ENCODE measurements around the gene PTPRK.
"Not testable (repeated sequence)": the region's sequence is repeated elsewhere in the genome, so short reads cannot be mapped to it uniquely, and the experiment has no call there.

The PTPRK gene

GRCh38 chr6:128000363-128000762 is 520.0 kb downstream of the PTPRK start:
- DNase-seq (ENCODE audit: low spot score) = no peak

- no peak for DNase-seq (ENCODE audit: low spot score)
These were observed 521.4 kb downstream of the PTPRK start for GRCh38 chr6:127998985-127999384.

GRCh38 chr6:127997496-127998164 is 522.8 kb downstream of the PTPRK start:
- DNase-seq (ENCODE audit: low spot score) = no peak

- no peak for DNase-seq (ENCODE audit: low spot score)
These were observed 523.5 kb downstream of the PTPRK start for GRCh38 chr6:127996925-127997324.

GRCh38 chr6:127992144-127992543 is 528.3 kb downstream of the PTPRK start:
- DNase-seq (ENCODE audit: low spot score) = no peak

- no peak for DNase-seq (ENCODE audit: low spot score)
These were observed 530.3 kb downstream of the PTPRK start for GRCh38 chr6:127990074-127990473.

GRCh38 chr6:127980996-127981395 is 539.4 kb downstream of the PTPRK start:
- no peak for DNase-seq (ENCODE audit: low spot score)

- DNase-seq (ENCODE audit: low spot score) = not testable (repeated sequence)
These were observed 542.2 kb downstream of the PTPRK start for GRCh38 chr6:127978185-127978584.

- DNase-seq (ENCODE audit: low spot score) = no peak
These were observed 543.6 kb downstream of the PTPRK start for GRCh38 chr6:127976796-127977195.

GRCh38 chr6:127976111-127976510 is 544.3 kb downstream of the PTPRK start:
- no peak for DNase-seq (ENCODE audit: low spot score)

- no peak for DNase-seq (ENCODE audit: low spot score)
These were observed 547.6 kb downstream of the PTPRK start for GRCh38 chr6:127972815-127973214.

GRCh38 chr6:127971945-127972391 is 548.4 kb downstream of the PTPRK start:
- DNase-seq (ENCODE audit: low spot score) = no peak

GRCh38 chr6:127971386-127971785 is 549.0 kb downstream of the PTPRK start:
- no peak for DNase-seq (ENCODE audit: low spot score)

GRCh38 chr6:127969701-127970100 is 550.7 kb downstream of the PTPRK start:
- DNase-seq (ENCODE audit: low spot score) = no peak

- no peak for DNase-seq (ENCODE audit: low spot score)
These were observed 552.0 kb downstream of the PTPRK start for GRCh38 chr6:127968394-127968793.

- no peak for DNase-seq (ENCODE audit: low spot score)
These were observed 552.7 kb downstream of the PTPRK start for GRCh38 chr6:127967708-127968107.

- no peak for DNase-seq (ENCODE audit: low spot score)
These were observed 553.8 kb downstream of the PTPRK start for GRCh38 chr6:127966616-127967015.

- no peak for DNase-seq (ENCODE audit: low spot score)
These were observed 556.9 kb downstream of the PTPRK start for GRCh38 chr6:127963495-127963894.

- DNase-seq (ENCODE audit: low spot score) = no peak
These were observed 560.5 kb downstream of the PTPRK start for GRCh38 chr6:127959869-127960268.

- DNase-seq (ENCODE audit: low spot score) = no peak
These were observed 563.4 kb downstream of the PTPRK start for GRCh38 chr6:127956956-127957355.

GRCh38 chr6:127956260-127956888 is 564.0 kb downstream of the PTPRK start:
- no peak for DNase-seq (ENCODE audit: low spot score)

GRCh38 chr6:127954082-127954481 is 566.3 kb downstream of the PTPRK start:
- no peak for DNase-seq (ENCODE audit: low spot score)

- no peak for DNase-seq (ENCODE audit: low spot score)
These were observed 567.6 kb downstream of the PTPRK start for GRCh38 chr6:127952831-127953230.

- DNase-seq (ENCODE audit: low spot score) = no peak
These were observed 568.2 kb downstream of the PTPRK start for GRCh38 chr6:127952176-127952575.
